Activated CD4-positive, alpha-beta memory T cell treated with anti-CD3 and anti-CD28 coated beads for 36 hours (primary cell): ENCODE results near the gene FOXI1. TPM values are rescaled to one million over a fixed set of nuclear protein-coding genes. Genes with fewer than 3 reads are reported as not detected.

ENCODE experiments used
- CTCF ChIA-PET: fragments of 350-600 bp; sonication (Branson Sonifier 250); formaldehyde crosslinking; loops from one replicate; lab custom pipeline; 2021; ENCODE audit warnings: antibody characterized with exemption, inconsistent platforms; lab: Charles Lee
- POLR2A ChIA-PET: fragments of 350-600 bp; sonication (Branson Sonifier 250); formaldehyde crosslinking; loops from one replicate; lab custom pipeline; 2021; ENCODE audit warnings: antibody characterized with exemption; lab: Charles Lee
- DNase-seq: peaks from one replicate; pipeline ENCODE4 v3.0.0-alpha.2; 2020
- H3K27ac Mint-ChIP-seq: one replicate; pipeline ENCODE4 v1.8.0; 2021; ENCODE audit warnings: mixed read lengths
- H3K27me3 Mint-ChIP-seq: one replicate; pipeline ENCODE4 v1.8.0; 2021; ENCODE audit warnings: mixed read lengths
- H3K36me3 Mint-ChIP-seq: one replicate; pipeline ENCODE4 v1.8.0; 2021; ENCODE audit warnings: mixed read lengths
- H3K4me1 Mint-ChIP-seq: one replicate; pipeline ENCODE4 v1.8.0; 2021; ENCODE audit warnings: low read depth, mixed read lengths
- H3K4me3 Mint-ChIP-seq: one replicate; pipeline ENCODE4 v1.8.0; 2021; ENCODE audit warnings: mild to moderate bottlenecking, mixed read lengths
- H3K9me3 Mint-ChIP-seq: one replicate; pipeline ENCODE4 v1.8.0; 2021; ENCODE audit warnings: mixed read lengths
- intact Hi-C: fragments of 100-400 bp; cut with micrococcal nuclease; formaldehyde crosslinking; loops from one replicate; pipeline ENCODE4 v1.15.1; 2023
- total RNA-seq, 2 experiments: library from RNA; stranded (reverse); gene quantifications; one replicate each; pipeline ENCODE4 v1.2.3, GENCODE V29; 2021

FOXI1 gene
- total RNA-seq, 2 experiments from 2014 or later, result not detected

DNA sequence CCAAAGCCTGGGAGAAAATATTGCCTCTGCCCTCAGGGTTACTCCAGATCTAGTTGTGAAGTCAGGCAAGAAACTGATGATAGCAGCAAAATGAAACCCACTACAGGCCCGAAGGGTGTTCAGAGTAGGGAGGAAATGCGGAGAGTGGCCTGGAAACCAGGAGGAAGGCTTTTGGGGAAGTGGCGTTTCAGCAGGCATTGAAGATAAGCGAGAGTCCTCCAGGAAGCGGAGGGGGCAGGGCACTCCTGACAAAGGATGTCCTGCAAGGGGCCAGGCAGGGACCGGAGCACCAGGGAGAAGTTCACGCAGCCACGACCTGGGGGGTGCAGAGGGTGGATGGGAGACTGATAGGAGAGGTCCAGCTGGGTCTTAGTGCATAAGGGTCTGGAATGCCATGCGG lies 7.8 kb upstream of the FOXI1 start:
- intact Hi-C loops, result no loop called here
- H3K9me3 Mint-ChIP-seq, result peaks cover 4% of the 10 kb centered on the region
- no peak overlapping the region for H3K27ac Mint-ChIP-seq
- H3K27me3 Mint-ChIP-seq, result peaks cover 3% of the 10 kb centered on the region
- no peak for DNase-seq
- POLR2A ChIA-PET, result no interaction called here
- no peaks in the 10 kb centered on the region for H3K36me3 Mint-ChIP-seq
- CTCF ChIA-PET, result interaction anchor here (1.1 to 1.6 kb wide), 2 partner anchors 119 to 241 kb away, joined by 3 to 6 read pairs; no protein-coding TSS in a partner anchor
- no peaks in the 10 kb centered on the region for H3K4me1 Mint-ChIP-seq
- H3K4me3 Mint-ChIP-seq, result no peak overlapping the region

DNA sequence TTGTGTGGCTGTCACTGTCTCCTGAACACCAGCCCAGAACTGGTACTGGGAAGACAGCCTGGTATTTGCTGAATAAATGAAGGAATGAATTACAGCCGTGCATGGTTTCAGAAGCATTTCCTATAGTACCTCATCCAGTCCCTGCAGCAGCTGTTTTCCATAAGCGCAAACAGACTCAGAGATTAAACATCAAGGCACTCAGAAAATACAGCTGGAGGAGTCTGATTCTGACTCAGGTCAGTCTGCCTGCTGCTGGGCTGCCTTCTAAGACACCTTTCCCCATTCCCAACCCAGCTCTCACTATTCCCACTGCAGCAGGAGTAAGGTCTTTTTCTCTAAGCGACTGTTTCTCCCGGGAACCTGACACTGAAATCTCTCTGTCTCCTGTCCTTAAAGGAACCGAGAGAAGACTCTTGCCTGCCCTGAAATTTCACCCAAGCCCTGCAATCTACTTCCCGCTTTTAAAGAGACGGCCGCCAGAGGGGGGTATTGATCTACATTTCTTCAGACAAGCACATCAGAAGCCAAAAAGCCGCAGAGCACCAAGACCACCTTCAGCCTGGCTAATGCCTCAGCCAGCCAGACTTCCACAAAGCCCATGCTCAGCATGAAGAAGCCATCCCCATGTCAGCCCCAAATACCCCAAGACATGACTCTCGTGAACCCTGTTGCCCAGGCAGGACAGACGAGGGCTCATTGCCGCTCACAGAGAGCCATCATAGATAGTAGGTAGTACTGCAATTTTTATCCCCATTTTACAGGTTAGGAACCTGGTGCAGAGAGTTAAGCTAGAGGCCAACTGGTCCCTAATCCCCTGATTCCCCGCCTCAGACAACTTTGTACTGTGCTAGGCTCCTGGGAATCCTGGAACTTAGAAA lies 5.4 kb upstream of the FOXI1 start:
- ChIA-PET CTCF (interaction anchor here (0.7 to 3.5 kb wide), 20 partner anchors 15 to 326 kb away, joined by 3 to 41 read pairs (median 3); no protein-coding TSS in a partner anchor), POLR2A (no interaction called here)
- Mint-ChIP-seq H3K9me3 (peaks cover 4% of the 10 kb centered on the region), H3K27ac (no peak overlapping the region), H3K36me3 (no peaks in the 10 kb centered on the region), H3K27me3 (peaks cover 3% of the 10 kb centered on the region), H3K4me3 (no peak overlapping the region), H3K4me1 (no peaks in the 10 kb centered on the region)
- intact Hi-C loops, result loop anchor here (1.0 to 10.0 kb wide), 5 partner anchors 84 to 534 kb away; no protein-coding TSS in a partner anchor
- DNase-seq, result peak; percentile 78

DNA sequence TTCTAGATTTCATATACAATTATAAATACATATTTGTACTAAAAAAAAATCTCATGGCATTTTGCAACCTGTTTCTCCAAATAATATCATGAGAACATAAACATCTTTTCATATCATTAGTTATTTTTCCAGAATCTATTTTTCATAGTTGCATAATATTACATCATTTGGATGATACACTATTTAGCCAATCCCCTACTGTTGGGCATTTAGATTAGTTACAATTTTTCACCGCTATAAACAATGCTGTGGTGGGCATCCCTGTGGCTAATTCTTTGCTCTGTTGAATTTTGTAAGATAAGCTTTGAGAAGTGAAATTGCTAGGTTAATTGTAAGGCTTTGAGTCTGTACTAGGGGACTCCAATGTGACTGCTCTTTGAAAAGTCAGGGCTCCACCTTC lies 2.2 kb upstream of the FOXI1 start:
- intact Hi-C loops, result loop anchor here (5.0 to 10.0 kb wide), 2 partner anchors 119 to 531 kb away; no protein-coding TSS in a partner anchor
- Mint-ChIP-seq H3K4me3 (no peak overlapping the region), H3K9me3 (peaks cover 4% of the 10 kb centered on the region), H3K27me3 (peaks cover 6% of the 10 kb centered on the region), H3K4me1 (no peaks in the 10 kb centered on the region), H3K27ac (no peak overlapping the region), H3K36me3 (no peaks in the 10 kb centered on the region)
- POLR2A ChIA-PET, result no interaction called here
- CTCF ChIA-PET, result interaction anchor here (1.3 kb wide), 1 partner anchor 81 kb away, joined by 4 read pairs; no protein-coding TSS in a partner anchor
- no peak for DNase-seq

DNA sequence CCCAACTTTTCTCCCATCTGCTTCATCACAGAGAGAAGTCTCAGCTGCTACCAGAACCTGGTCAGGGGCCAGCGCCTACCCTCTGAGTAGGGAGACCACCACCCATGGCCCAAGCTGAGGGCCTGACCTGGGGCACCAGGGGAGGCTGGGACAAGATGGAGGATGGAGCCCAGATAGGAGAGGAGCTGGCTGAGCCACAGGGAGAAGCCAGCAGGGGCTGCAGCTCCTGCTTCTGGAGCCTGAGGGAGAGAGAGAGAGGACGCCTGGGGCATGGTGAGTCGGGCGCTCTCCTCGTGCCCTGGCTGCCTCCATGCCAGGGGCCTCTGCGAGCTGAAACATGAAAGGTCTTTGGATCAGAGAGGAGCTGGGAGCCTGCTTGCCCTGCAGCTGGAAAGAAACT lies 1.4 kb upstream of the FOXI1 start:
- intact Hi-C loops, result loop anchor here (5.0 to 10.0 kb wide), 2 partner anchors 118 to 531 kb away; no protein-coding TSS in a partner anchor
- ChIA-PET CTCF (interaction anchor here (1.3 kb wide), 1 partner anchor 80 kb away, joined by 4 read pairs; no protein-coding TSS in a partner anchor), POLR2A (no interaction called here)
- H3K36me3 Mint-ChIP-seq, result no peaks in the 10 kb centered on the region
- H3K4me3 Mint-ChIP-seq, result no peak overlapping the region
- H3K4me1 Mint-ChIP-seq, result no peaks in the 10 kb centered on the region
- H3K27ac Mint-ChIP-seq, result no peak overlapping the region
- no peak for DNase-seq
- H3K9me3 Mint-ChIP-seq, result no peaks in the 10 kb centered on the region
- peaks cover 6% of the 10 kb centered on the region for H3K27me3 Mint-ChIP-seq

DNA sequence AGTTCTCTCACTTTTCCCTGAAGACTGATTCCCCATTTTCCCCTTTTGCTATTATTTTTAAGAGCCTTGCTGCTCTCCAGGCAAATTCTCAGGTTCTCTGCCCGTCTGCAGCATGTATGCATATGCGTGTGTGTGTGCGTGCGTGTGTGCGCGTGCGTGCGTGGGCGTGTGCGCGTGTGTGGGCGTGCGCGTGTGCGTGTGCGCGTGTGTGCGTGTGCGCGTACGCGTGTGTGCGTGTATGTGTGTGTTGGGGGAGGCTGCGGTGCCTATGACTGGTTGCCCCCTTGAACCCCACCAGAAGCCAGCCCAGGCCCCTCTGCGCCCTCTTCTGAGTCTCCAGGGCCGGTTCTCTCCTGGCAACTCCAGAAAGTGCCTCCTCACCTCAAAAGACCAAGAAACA lies 987 bp upstream of the FOXI1 start:
- CTCF ChIA-PET, result interaction anchor here (1.3 kb wide), 1 partner anchor 79 kb away, joined by 4 read pairs; no protein-coding TSS in a partner anchor
- no peaks in the 10 kb centered on the region for H3K36me3 Mint-ChIP-seq

DNA sequence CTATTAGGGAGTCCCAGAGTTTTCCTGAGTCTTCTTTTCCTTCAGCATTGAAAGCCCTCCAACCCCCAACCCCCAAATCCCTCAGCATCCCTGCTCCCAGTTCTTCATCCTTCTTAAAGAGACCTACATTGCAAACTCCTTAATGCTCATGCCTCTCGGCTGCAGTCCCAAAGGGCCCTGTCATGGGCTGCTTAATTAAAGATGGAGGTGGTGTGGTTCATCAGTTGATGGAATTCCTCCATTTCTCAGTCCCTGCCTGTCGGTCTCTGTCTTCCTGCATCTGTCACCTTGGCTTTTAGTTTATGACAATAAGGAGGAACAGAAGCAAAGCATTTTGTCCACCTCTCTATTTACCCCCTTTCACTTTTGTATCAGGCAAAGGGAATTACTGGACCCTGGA lies 2.0 kb downstream of the FOXI1 start:
- H3K27ac Mint-ChIP-seq, result no peak overlapping the region
- intact Hi-C loops, result loop anchor here (10.0 kb wide), 1 partner anchor 527 kb away; no protein-coding TSS in a partner anchor
- H3K4me1 Mint-ChIP-seq, result no peaks in the 10 kb centered on the region
- H3K9me3 Mint-ChIP-seq, result no peaks in the 10 kb centered on the region
- H3K36me3 Mint-ChIP-seq, result no peaks in the 10 kb centered on the region
- ChIA-PET CTCF (no interaction called here), POLR2A (no interaction called here)
- no peak overlapping the region for H3K4me3 Mint-ChIP-seq
- peaks cover 2% of the 10 kb centered on the region for H3K27me3 Mint-ChIP-seq
- DNase-seq, result no peak

More for the DNA sequence above, 987 bp upstream of the FOXI1 start:
- H3K4me3 Mint-ChIP-seq, result no peak overlapping the region
- H3K27me3 Mint-ChIP-seq, result peaks cover 6% of the 10 kb centered on the region
- POLR2A ChIA-PET, result no interaction called here
- H3K27ac Mint-ChIP-seq, result no peak overlapping the region
- H3K9me3 Mint-ChIP-seq, result no peaks in the 10 kb centered on the region
- no peak for DNase-seq
- H3K4me1 Mint-ChIP-seq, result no peaks in the 10 kb centered on the region
- intact Hi-C loops, result loop anchor here (5.0 to 10.0 kb wide), 2 partner anchors 118 to 530 kb away; no protein-coding TSS in a partner anchor

DNA sequence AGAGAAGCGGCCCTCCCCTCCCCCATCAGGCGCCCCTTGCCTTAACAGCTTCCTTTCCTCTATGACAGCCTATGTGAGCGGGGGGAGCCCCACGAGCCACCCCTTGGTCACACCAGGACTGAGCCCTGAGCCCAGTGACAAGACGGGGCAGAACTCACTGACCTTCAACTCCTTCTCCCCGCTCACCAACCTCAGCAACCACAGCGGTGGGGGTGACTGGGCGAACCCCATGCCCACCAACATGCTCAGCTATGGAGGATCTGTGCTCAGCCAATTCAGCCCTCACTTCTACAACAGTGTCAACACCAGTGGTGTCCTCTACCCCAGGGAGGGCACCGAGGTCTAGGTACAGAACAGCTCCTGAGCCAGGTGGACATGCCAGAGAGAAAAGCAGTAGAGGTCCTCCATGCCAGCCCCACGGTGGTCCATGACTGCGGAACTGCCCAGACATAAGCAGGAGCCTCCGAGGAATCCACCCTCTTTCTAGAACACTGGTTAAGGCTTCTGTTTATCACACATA lies 2.6 kb downstream of the FOXI1 start:
- no peak overlapping the region for H3K4me3 Mint-ChIP-seq

DNA sequence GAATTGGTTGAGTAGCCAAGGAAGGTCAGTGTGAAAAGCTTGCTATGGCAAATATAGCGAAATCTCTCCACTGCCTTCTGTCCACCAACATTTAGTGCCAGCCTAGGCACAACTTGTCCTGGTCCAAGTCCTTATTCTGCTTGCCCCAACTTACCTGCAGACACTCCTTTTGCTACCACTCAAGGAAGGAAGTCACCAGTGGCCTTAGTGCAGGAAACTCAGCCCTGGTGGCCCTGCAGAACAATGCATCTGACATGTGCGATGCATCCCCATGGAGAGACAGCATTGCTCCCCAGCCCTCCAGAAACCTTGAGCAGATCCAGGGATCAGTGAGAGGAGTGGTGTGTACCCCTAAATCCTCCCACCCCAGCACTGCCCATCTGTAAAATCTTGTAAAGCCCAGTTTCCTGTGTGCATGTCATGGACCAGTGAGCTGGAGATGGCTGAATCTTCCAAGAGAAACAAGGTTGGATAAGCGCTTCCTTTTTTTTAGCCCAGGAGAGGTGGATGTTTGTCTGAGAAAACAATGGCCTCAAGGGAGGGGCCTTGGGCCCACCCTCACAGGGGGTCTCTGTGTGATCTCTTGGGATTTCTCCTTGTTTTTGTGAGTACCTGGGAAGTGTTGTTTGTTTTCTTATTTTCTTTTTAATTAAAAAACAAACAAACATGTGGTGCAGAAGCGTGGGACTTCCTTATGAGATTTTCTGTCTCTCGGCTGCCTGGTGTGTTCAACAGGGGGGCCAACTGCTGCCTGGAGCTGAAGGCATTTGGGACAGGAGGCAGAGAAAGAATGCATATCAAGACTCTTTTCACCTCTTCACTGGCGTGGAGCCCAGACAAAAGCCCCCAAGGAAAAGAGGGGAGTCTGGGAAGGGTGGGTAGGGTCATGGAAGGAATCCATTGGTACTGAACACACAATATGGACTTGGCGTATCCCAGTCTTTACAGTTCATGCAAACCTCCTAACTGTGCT lies 3.6 kb downstream of the FOXI1 start:
- ChIA-PET CTCF (interaction anchor here (0.7 kb wide), 1 partner anchor 522 kb away, joined by 3 read pairs; no protein-coding TSS in a partner anchor), POLR2A (no interaction called here)
- intact Hi-C loops, result loop anchor here (10.0 kb wide), 1 partner anchor 525 kb away; no protein-coding TSS in a partner anchor
- peaks cover 2% of the 10 kb centered on the region for H3K27me3 Mint-ChIP-seq
- H3K36me3 Mint-ChIP-seq, result no peaks in the 10 kb centered on the region
- no peaks in the 10 kb centered on the region for H3K9me3 Mint-ChIP-seq
- H3K4me3 Mint-ChIP-seq, result no peak overlapping the region
- no peak for DNase-seq
- no peaks in the 10 kb centered on the region for H3K4me1 Mint-ChIP-seq
- no peak overlapping the region for H3K27ac Mint-ChIP-seq

More for the DNA sequence above, 2.6 kb downstream of the FOXI1 start:
- no peaks in the 10 kb centered on the region for H3K36me3 Mint-ChIP-seq
- peaks cover 2% of the 10 kb centered on the region for H3K27me3 Mint-ChIP-seq
- no peaks in the 10 kb centered on the region for H3K9me3 Mint-ChIP-seq
- intact Hi-C loops, result loop anchor here (10.0 kb wide), 1 partner anchor 526 kb away; no protein-coding TSS in a partner anchor
- ChIA-PET CTCF (no interaction called here), POLR2A (no interaction called here)
- no peaks in the 10 kb centered on the region for H3K4me1 Mint-ChIP-seq
- no peak for DNase-seq
- no peak overlapping the region for H3K27ac Mint-ChIP-seq

DNA sequence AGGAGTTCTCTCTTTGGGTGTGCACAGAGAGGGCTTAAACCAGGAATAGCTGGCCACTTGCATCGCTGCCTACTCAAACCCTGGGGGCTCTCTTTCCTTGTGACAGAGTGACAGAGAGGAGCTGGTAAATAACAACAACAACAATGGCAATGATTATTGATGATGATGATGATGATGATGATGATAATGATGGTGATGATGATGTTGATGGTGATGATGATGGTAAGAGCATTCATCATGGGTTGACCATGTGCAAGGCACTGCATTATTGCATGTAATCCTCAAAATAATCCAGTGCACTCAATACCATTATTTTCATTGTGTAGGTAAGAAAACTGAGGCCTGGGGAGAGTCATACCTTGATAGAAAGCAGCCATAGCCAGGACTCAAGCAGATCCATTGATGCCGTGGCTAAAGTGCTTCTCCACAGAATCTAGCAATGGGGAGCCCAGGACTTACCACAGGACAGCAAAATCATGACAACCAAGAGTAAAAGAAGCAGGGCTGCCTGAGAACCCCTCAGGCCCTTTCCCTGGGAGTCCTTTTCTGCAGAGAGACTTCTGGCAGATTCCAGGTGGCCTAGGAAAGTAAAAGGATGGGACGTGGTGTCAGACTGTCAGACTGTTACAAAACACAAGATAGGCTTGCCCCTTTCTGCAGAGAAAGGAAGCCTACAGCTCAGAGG lies 4.8 kb downstream of the FOXI1 start:
- POLR2A ChIA-PET, result no interaction called here

DNA sequence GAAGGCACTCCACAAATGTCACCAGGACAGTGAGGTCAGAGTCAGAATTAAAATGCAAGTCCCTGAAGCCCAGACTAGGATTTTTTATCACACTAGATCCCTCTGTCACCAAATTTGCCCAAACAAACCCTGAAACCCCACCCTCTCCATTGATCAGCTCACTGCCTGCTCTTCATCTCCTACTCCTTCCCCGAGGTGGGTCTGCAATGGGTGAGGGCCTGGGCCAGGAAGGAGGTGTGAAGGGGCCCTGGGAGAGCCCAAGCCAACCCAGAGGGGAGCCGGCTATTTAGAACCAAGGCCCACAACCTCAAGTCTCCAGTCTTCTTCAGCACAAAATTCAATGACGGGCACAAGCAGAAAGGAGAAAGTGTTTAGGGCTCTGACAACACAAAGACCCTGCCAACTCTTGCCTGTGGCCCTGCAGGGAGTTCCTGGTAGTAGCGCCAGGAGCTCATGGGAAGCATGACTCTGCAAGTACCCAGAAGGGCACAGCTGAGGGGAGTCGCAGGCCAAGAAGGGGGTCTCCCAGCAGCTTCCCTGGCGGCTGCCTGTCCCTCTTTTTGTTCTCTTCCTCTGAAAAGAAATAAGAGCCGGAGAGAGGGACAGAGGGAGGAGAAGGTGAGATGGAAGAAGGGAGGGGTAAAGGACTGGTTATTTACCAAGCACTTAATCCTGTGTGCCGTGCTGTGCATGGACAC lies 5.5 kb downstream of the FOXI1 start:
- DNase-seq, result no peak
- CTCF ChIA-PET, result no interaction called here

More for the DNA sequence above, 4.8 kb downstream of the FOXI1 start:
- intact Hi-C loops, result no loop called here
- no peaks in the 10 kb centered on the region for H3K4me1 Mint-ChIP-seq
- DNase-seq, result no peak
- H3K4me3 Mint-ChIP-seq, result no peak overlapping the region
- CTCF ChIA-PET, result no interaction called here
- no peaks in the 10 kb centered on the region for H3K36me3 Mint-ChIP-seq
- H3K27me3 Mint-ChIP-seq, result peaks cover 2% of the 10 kb centered on the region
- no peaks in the 10 kb centered on the region for H3K9me3 Mint-ChIP-seq
- no peak overlapping the region for H3K27ac Mint-ChIP-seq

More for the DNA sequence above, 5.5 kb downstream of the FOXI1 start:
- H3K4me1 Mint-ChIP-seq, result no peaks in the 10 kb centered on the region
- no peak overlapping the region for H3K27ac Mint-ChIP-seq
- peaks cover 2% of the 10 kb centered on the region for H3K27me3 Mint-ChIP-seq
- no peak overlapping the region for H3K4me3 Mint-ChIP-seq
- no peaks in the 10 kb centered on the region for H3K36me3 Mint-ChIP-seq
- intact Hi-C loops, result no loop called here
- H3K9me3 Mint-ChIP-seq, result no peaks in the 10 kb centered on the region
- POLR2A ChIA-PET, result no interaction called here
